A673 (cell line): ENCODE results near the gene BIVM.

ENCODE experiments used
- EZH2 ChIP-seq: fragments of 200-600 bp; sonication (generic); IDR thresholded peaks from 2 replicates; pipeline ENCODE4 v1.6.1; 2017; ENCODE audit warnings: borderline replicate concordance, low read depth, mild to moderate bottlenecking, mixed read lengths, antibody characterized with exemption, low read length; ENCODE audit not compliant: poor library complexity, severe bottlenecking
- TF ChIP-seq, protein P1 (sequence below): fragments of 300-800, 200-600 bp; sonication (generic); conservative IDR thresholded peaks from 2 replicates; pipeline ENCODE4 v1.5.1; 2017; ENCODE audit warnings: low read depth, mild to moderate bottlenecking, antibody characterized with exemption, low read length, moderate library complexity, mixed read lengths

GRCh38 chr13:102814793-102815192 lies 15.9 kb downstream of the BIVM start:
- TF ChIP-seq, protein P1, sequence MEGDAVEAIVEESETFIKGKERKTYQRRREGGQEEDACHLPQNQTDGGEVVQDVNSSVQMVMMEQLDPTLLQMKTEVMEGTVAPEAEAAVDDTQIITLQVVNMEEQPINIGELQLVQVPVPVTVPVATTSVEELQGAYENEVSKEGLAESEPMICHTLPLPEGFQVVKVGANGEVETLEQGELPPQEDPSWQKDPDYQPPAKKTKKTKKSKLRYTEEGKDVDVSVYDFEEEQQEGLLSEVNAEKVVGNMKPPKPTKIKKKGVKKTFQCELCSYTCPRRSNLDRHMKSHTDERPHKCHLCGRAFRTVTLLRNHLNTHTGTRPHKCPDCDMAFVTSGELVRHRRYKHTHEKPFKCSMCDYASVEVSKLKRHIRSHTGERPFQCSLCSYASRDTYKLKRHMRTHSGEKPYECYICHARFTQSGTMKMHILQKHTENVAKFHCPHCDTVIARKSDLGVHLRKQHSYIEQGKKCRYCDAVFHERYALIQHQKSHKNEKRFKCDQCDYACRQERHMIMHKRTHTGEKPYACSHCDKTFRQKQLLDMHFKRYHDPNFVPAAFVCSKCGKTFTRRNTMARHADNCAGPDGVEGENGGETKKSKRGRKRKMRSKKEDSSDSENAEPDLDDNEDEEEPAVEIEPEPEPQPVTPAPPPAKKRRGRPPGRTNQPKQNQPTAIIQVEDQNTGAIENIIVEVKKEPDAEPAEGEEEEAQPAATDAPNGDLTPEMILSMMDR, result no peak
- no peak for TF ChIP-seq EZH2
